Uterus (tissue), 4 donors: Measurements from ENCODE around the gene OR3A2. TPM values are rescaled to one million over a fixed set of nuclear protein-coding genes. Genes with fewer than 3 reads are reported as not detected.
"Not testable (repeated sequence)": the region's sequence is repeated elsewhere in the genome, so short reads cannot be mapped to it uniquely, and the experiment has no call there.

Experiments used
- DNase-seq, 2 donors: peaks; one replicate each; pipeline ENCODE4 v3.0.0-alpha.2; 2019 to 2020
- H3K27ac ChIP-seq, 2 donors: fragments of 200-600 bp; sonication (generic); 1 replicate in 1 of 2; 2 replicates in 1 of 2; pipeline ENCODE4 v1.5.1; 2016 to 2018
- H3K27me3 ChIP-seq, 2 donors: fragments of 200-600 bp; sonication (generic); one replicate each; pipeline ENCODE4 v1.5.1; 2018 to 2019; ENCODE audit warnings: control low read depth in 1 of 2
- H3K36me3 ChIP-seq, 2 donors: fragments of 200-600 bp; sonication (generic); one replicate each; pipeline ENCODE4 v1.5.1; 2019; ENCODE audit warnings: control low read depth in 1 of 2
- H3K4me1 ChIP-seq, 2 donors: fragments of 200-600 bp; sonication (generic); one replicate each; pipeline ENCODE4 v1.5.1; 2018 to 2019; ENCODE audit warnings: control low read depth in 1 of 2
- H3K4me3 ChIP-seq, 2 donors: fragments of 200-600 bp; sonication (generic); 1 replicate in 1 of 2; 2 replicates in 1 of 2; pipeline ENCODE4 v1.5.1; 2018 to 2019; ENCODE audit warnings: mild to moderate bottlenecking in 1 of 2
- H3K9me3 ChIP-seq, 2 donors: fragments of 200-600 bp; sonication (generic); one replicate each; pipeline ENCODE4 v1.5.1; 2019; ENCODE audit warnings: control low read depth in 1 of 2
- CTCF ChIP-seq, 4 experiments: fragments of 200-600 bp in 2 of 4; fragments of 450-650 bp in 2 of 4; sonication (generic) in 2 of 4; IDR thresholded peaks; one replicate each; pipeline ENCODE4 v1.5.1; 2016 to 2019; ENCODE audit warnings: antibody characterized with exemption in 4 of 4, mild to moderate bottlenecking in 2 of 4, moderate library complexity in 1 of 4
- POLR2A ChIP-seq, 2 donors: fragments of 450-650 bp; IDR thresholded peaks; one replicate each; pipeline ENCODE4 v1.6.1; 2016; ENCODE audit warnings: antibody characterized with exemption in 2 of 2, mild to moderate bottlenecking in 1 of 2, moderate library complexity in 1 of 2
- intact Hi-C: fragments of 100-400 bp; cut with DNase I; formaldehyde crosslinking; loops from one replicate; pipeline ENCODE4 v1.15.1; 2023; ENCODE audit warnings: low total_unique reads
- total RNA-seq, 4 donors: library from RNA; depleted of rRNA in 3 of 4; stranded (reverse); fragments of >200 nt in 3 of 4; gene quantifications; one replicate each; pipeline versions ENCODE4 v1.1.0 to v1.2.4, GENCODE V29; 2014 to 2023
- donor health status: DM: yes; HTN: yes; CAD: no.

OR3A2 gene
- total RNA-seq, 4 donors from 2014 or later: not detected

DNA sequence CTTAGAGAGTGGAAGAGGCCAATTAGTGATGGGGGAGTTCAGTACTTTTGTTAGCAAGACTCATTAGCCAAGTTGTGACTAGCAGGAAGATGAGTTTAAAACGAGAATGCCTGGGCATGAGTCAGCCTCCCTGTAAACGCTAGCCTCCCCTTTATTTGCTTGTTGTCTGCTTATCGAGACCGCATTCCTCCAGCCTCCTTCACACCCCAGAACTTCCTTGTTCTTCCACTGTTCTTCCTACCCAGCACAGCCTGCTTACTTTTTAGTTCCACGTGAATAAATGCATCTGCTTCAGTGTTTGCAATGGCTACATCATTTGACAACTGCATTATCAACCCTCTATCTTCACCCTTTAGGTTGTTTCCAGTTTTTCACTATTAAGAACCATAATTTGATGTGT, 67.8 kb downstream of the OR3A2 start:
- Histone ChIP-seq H3K4me3 (no peak overlapping the region), H3K9me3 (no peaks in the 10 kb centered on the region)
- no peak for DNase-seq

DNA sequence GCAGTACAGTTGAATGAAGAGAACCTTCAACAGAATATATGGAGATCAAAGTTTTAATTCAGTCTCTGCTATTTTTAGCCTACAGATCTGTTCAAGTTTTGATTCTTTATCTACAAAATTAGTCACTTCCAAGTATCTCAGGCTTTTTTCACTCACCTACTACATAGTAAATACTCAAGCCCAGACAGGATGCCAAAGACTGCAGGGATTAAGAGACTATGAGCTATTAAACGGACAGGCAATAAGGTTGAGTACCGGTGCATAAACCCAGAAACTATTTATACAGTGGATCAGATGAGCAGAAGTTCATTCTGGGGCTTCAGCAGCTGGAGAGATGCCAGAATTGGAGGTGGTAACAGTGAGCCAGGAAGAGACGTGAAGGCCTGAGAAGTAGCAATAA, 69.3 kb downstream of the OR3A2 start:
- no peak for TF ChIP-seq POLR2A (IDR thresholded peaks at IDR 0.05)
- TF ChIP-seq CTCF (IDR thresholded peaks at IDR 0.05): no peak
- Histone ChIP-seq H3K36me3 (no peaks in the 10 kb centered on the region), H3K27me3 (no peaks in the 10 kb centered on the region), H3K4me3 (no peak overlapping the region), H3K4me1 (no peaks in the 10 kb centered on the region), H3K9me3 (no peaks in the 10 kb centered on the region), H3K27ac (no peak overlapping the region)
- DNase-seq: no peak
- intact Hi-C loops: no loop called here

More for the DNA sequence above, 67.8 kb downstream of the OR3A2 start:
- intact Hi-C loops: no loop called here
- Histone ChIP-seq H3K36me3 (no peaks in the 10 kb centered on the region), H3K4me1 (no peaks in the 10 kb centered on the region), H3K27me3 (no peaks in the 10 kb centered on the region), H3K27ac (no peak overlapping the region)
- no peak for TF ChIP-seq CTCF (IDR thresholded peaks at IDR 0.05)
- no peak for TF ChIP-seq POLR2A (IDR thresholded peaks at IDR 0.05)

DNA sequence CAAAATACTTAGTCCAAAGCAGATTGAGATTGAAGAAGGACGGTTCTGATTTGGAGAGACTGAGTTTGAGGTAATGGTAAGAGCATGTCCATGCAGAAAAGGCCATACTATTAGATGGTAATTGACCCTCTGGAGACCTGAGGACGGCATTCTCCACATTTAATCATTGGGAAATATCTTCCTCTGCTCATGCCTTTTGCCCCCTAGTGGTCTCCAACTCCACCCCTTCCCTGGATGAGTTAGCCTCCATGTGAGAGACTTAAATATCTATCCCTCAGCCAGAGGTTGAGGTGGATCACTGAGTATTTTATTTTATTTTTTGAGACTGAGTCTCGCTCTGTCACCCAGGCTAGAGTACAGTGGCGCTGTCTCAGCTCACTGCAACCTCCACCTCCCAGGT, 77.5 kb downstream of the OR3A2 start:
- no peak overlapping the region for H3K4me3 ChIP-seq
- no peak overlapping the region for H3K27ac ChIP-seq
- intact Hi-C loops: no loop called here
- TF ChIP-seq CTCF (IDR thresholded peaks at IDR 0.05): no peak
- no peak for TF ChIP-seq POLR2A (IDR thresholded peaks at IDR 0.05)
- DNase-seq: no peak
- H3K36me3 ChIP-seq: no peaks in the 10 kb centered on the region
- no peaks in the 10 kb centered on the region for H3K27me3 ChIP-seq
- no peaks in the 10 kb centered on the region for H3K9me3 ChIP-seq
- H3K4me1 ChIP-seq: no peaks in the 10 kb centered on the region

- intact Hi-C loops: no loop called here
- Histone ChIP-seq H3K27ac (no peak within 1 kb of the TSS), H3K27me3 (no peaks in the 10 kb centered on the region), H3K4me3 (no peak within 1 kb of the TSS), H3K9me3 (no peaks in the 10 kb centered on the region), H3K36me3 (no peaks in the 10 kb centered on the region), H3K4me1 (no peaks in the 10 kb centered on the region)
- no peak for TF ChIP-seq CTCF (IDR thresholded peaks at IDR 0.05)
- no peak for TF ChIP-seq POLR2A (IDR thresholded peaks at IDR 0.05)
- DNase-seq: no peak
Measured at GRCh38 chr17:3298260-3298659, 87.8 kb downstream of the OR3A2 start, which contains the start of gene OR3A1. Gene OR3A1, minus strand, starts transcription at chr17:3298360. Its CDS starts 5,778 bp downstream, at chr17:3292582.

GRCh38 chr17:3295632-3296031, 90.5 kb downstream of the OR3A2 start:
- Histone ChIP-seq H3K9me3 (no peaks in the 10 kb centered on the region), H3K27ac (no peak overlapping the region), H3K27me3 (no peaks in the 10 kb centered on the region), H3K4me1 (no peaks in the 10 kb centered on the region), H3K36me3 (no peaks in the 10 kb centered on the region), H3K4me3 (no peak overlapping the region)
- intact Hi-C loops: no loop called here
- no peak for DNase-seq
- TF ChIP-seq POLR2A (IDR thresholded peaks at IDR 0.05) (no peak), CTCF (IDR thresholded peaks at IDR 0.05) (no peak)

- H3K27me3 ChIP-seq, H3K36me3 ChIP-seq, H3K27ac ChIP-seq, DNase-seq, H3K4me1 ChIP-seq, H3K9me3 ChIP-seq, H3K4me3 ChIP-seq, intact Hi-C loops: not testable (repeated sequence)
Measured at GRCh38 chr17:3293548-3293947, 92.6 kb downstream of the OR3A2 start.
